ENCODE measurements around the gene INO80B.
"Not testable (repeated sequence)": the region's sequence is repeated elsewhere in the genome, so short reads cannot be mapped to it uniquely, and the experiment has no call there.

- TF ChIP-seq TEAD4 (IDR thresholded peaks at IDR 0.05; ENCODE audit: low read depth, low read length); TAF1 (IDR thresholded peaks at IDR 0.05; ENCODE audit: low read depth, low read length); CHD2 (IDR thresholded peaks at IDR 0.05; ENCODE audit: low read length); TCF12 (IDR thresholded peaks at IDR 0.05; ENCODE audit: low read depth, low read length); BCL11A (IDR thresholded peaks at IDR 0.05; ENCODE audit: low read depth in 2 of 2, low read length in 2 of 2); CTCF (IDR thresholded peaks at IDR 0.05; ENCODE audit: control extremely low read depth in 1 of 3, insufficient read depth in 1 of 3, low read depth in 1 of 3, low read length in 3 of 3); POLR2A (IDR thresholded peaks at IDR 0.05; ENCODE audit: control extremely low read depth in 1 of 2, low read depth in 2 of 2, low read length in 2 of 2): not testable (repeated sequence)
Observed at GRCh38 chr2:74483675-74484164, 28.8 kb downstream of the INO80B start.
